Measurements from ENCODE around the gene FTO. TPM values are rescaled to one million over a fixed set of nuclear protein-coding genes. Genes with fewer than 3 reads are reported as not detected.

The FTO gene
- total RNA-seq, 1 donor from 2014 or later, result 98.6 TPM

DNA sequence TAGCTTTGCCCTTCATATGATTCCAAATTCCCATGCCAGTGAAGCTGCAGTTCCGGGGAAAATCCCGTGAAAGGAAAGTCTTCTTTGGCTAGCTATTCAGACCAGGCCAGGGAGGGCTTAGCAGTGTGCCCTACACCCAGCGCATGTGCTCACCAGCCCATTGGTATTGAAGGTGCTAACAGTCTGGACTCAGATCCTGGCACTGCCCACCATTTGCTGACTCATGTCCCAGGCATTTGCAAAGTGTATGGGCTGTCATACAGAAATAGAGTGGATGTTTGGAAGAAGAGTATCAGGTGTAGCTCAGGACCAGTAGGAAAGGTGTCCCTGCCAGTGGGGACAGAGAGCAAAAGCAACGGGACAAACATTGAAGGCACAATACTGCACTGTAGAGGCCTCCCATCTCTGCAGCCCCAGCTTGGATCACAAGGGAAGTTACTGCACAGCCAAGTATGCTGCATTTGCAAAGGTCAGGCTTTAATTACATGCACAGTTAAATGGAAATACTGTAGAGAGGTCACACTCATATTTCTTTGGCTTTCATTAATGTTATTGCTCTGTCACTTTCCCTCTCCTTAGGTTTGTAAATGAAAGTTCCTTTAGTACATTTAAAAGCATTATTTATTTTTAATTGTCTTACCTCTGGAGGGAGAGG, 362.6 kb downstream of the FTO start:
- Histone ChIP-seq H3K4me1 (no peaks in the 10 kb centered on the region), H3K27me3 (ENCODE audit: low read depth) (no peaks in the 10 kb centered on the region), H3K4me3 (no peak overlapping the region), H3K27ac (no peak overlapping the region), H3K9me3 (no peaks in the 10 kb centered on the region), H3K36me3 (no peaks in the 10 kb centered on the region)
- no peak for DNase-seq
- no peak for ATAC-seq
- TF ChIP-seq, protein P1, sequence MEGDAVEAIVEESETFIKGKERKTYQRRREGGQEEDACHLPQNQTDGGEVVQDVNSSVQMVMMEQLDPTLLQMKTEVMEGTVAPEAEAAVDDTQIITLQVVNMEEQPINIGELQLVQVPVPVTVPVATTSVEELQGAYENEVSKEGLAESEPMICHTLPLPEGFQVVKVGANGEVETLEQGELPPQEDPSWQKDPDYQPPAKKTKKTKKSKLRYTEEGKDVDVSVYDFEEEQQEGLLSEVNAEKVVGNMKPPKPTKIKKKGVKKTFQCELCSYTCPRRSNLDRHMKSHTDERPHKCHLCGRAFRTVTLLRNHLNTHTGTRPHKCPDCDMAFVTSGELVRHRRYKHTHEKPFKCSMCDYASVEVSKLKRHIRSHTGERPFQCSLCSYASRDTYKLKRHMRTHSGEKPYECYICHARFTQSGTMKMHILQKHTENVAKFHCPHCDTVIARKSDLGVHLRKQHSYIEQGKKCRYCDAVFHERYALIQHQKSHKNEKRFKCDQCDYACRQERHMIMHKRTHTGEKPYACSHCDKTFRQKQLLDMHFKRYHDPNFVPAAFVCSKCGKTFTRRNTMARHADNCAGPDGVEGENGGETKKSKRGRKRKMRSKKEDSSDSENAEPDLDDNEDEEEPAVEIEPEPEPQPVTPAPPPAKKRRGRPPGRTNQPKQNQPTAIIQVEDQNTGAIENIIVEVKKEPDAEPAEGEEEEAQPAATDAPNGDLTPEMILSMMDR (IDR thresholded peaks at IDR 0.05), result no peak
- intact Hi-C loops (cut with DNase I), result no loop called here

DNA sequence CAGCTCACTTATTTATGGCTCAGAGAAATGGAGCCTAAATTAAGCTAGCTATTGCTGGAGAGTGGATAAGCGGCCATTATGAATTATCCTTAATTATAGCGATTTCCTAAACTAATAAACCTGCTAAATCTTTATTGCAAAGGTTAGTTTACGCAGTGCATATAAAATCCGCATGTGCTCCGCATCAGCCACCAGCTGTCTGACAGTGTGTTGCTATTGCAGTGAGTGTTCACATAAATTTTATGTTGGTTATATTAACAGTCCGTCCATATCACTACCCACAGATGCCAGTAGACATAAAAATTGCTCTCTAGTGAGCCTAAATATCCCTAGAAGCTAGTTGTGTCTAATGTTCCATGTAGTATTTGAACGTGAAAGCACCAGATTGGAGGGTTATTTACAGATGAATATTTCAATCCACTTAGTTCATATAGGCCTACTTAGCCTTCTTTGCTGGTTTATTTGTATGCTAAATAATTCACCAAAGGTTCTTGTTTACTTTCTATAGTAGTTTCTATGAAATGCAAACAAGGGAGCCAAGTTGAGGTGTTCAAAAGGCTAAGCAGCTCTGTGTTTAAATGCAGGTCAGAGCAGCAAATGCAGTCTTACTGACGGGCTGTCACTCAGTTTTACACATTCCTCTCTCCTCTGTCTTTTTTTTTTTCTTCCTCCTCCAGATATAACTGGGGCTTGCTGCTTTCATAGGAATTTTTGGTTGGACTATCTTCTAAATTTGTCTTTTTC, 363.5 kb downstream of the FTO start:
- no peaks in the 10 kb centered on the region for H3K27me3 ChIP-seq (ENCODE audit: low read depth)
- H3K9me3 ChIP-seq, result no peaks in the 10 kb centered on the region
- DNase-seq (no peak), ATAC-seq (no peak)
- TF ChIP-seq, protein P1 (IDR thresholded peaks at IDR 0.05), result no peak
- H3K27ac ChIP-seq, result no peak overlapping the region
- H3K4me1 ChIP-seq, result no peaks in the 10 kb centered on the region
- H3K4me3 ChIP-seq, result no peak overlapping the region
- intact Hi-C loops (cut with DNase I), result no loop called here
- no peaks in the 10 kb centered on the region for H3K36me3 ChIP-seq

DNA sequence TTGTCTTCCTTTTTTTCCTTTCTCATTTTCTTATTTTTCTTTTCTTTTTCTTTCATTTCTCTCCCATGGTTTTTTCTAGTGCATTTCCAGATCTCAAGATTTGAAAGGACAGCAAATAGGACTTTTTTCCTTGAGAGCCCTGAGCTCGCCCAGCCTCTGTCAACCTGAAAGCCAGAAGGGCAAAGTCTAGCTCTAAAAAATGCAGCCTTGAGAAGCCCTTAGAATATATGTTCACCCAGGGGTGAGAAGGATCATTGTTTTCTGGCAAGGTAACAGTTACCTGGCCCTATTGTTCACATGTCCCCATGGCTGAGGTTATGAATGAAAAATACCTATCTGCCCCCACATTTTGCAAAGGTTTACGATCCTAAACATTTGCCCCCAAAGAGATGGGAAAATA, 364.3 kb downstream of the FTO start:
- DNase-seq, result no peak
- H3K4me3 ChIP-seq, result no peak overlapping the region
- H3K4me1 ChIP-seq, result no peaks in the 10 kb centered on the region
- H3K27ac ChIP-seq, result no peak overlapping the region
- no peaks in the 10 kb centered on the region for H3K9me3 ChIP-seq
- intact Hi-C loops (cut with DNase I), result no loop called here
- no peaks in the 10 kb centered on the region for H3K36me3 ChIP-seq
- no peak for ATAC-seq
- TF ChIP-seq, protein P1 (IDR thresholded peaks at IDR 0.05), result no peak
- no peaks in the 10 kb centered on the region for H3K27me3 ChIP-seq (ENCODE audit: low read depth)

DNA sequence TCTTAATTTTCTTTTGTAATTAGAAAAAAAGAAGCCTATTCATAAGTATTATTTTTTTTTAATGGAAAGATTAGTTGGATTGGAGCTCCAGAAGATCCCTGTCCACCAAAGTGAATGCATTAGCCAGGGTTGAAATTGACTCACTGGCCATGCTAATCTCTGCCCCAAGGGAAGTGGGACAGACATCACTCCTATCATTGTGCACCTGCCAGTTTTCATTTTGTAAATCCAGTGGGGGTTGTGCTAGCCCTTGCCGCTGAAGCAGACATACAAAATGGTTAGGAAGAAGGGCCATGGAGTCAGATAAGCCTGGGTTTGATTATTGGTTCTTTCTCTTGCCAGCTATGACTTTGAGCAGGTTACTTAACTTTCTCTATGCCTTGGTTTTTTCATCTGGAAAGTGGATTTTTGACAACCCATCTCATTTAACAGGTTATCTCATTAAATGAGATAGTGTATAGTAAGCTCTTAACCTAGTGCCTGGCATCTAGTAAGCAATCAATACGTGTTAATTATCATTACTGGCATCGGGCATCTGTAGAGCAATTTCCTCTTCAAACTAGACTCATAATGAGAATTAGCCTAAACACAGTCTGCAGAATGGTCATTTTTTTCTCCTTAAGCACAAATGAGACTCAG, 365.8 kb downstream of the FTO start:
- Histone ChIP-seq H3K27me3 (ENCODE audit: low read depth) (no peaks in the 10 kb centered on the region), H3K4me3 (no peak overlapping the region), H3K36me3 (no peaks in the 10 kb centered on the region), H3K9me3 (no peaks in the 10 kb centered on the region), H3K4me1 (no peaks in the 10 kb centered on the region), H3K27ac (no peak overlapping the region)
- intact Hi-C loops (cut with DNase I), result no loop called here
- TF ChIP-seq, protein P1 (IDR thresholded peaks at IDR 0.05), result no peak
- no peak for ATAC-seq
- DNase-seq, result no peak

DNA sequence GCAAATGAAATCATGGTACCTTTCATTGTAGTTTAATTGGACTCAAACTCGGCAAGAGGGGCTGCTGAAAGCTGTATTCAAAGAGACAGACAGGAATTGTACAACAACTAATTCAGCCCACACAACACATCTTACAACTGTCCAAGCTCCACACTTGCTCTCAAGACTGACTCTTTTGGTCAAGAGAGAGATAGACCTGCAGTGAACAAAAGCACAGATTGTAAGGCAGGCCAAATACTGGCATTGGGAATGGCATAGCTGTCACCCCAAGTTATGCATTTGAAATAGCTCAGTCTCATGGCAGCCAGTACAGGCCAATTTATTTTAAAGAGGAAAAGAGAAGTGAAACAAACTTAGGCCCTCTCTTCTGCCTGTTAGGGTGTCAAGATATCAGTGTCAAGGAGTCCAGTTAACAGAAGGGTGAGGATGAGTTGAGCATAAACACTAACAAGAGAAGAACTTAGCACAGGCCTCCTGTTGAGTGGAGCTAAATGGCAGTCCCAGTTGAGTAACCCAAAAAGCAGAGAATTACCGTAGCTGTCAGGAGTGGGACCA, 366.9 kb downstream of the FTO start:
- Histone ChIP-seq H3K4me1 (no peaks in the 10 kb centered on the region), H3K36me3 (no peaks in the 10 kb centered on the region), H3K27ac (no peak overlapping the region), H3K9me3 (no peaks in the 10 kb centered on the region), H3K4me3 (no peak overlapping the region), H3K27me3 (ENCODE audit: low read depth) (no peaks in the 10 kb centered on the region)
- no peak for DNase-seq
- TF ChIP-seq, protein P1 (IDR thresholded peaks at IDR 0.05), result no peak
- intact Hi-C loops (cut with DNase I), result no loop called here
- no peak for ATAC-seq

All from lower lobe of right lung (tissue), 2 donors.